Liver (tissue), 3 donors: ENCODE results near the gene MPST.

Source experiments
- CTCF ChIP-seq: fragments of 150-350 bp; IDR thresholded peaks from 2 replicates; pipeline ENCODE4 v1.5.1; 2017; ENCODE audit warnings: improper control_type of control experiment, low read depth, low read length; ENCODE audit not compliant: missing input control
- MAX ChIP-seq: IDR thresholded peaks from 2 replicates; pipeline ENCODE4 v1.6.1; 2016; ENCODE audit warnings: antibody characterized with exemption
- RAD21 ChIP-seq, 2 donors: IDR thresholded peaks; 2 replicates each; pipeline ENCODE4 v1.6.1; 2016; ENCODE audit warnings: antibody characterized with exemption in 2 of 2, mild to moderate bottlenecking in 2 of 2
- SP1 ChIP-seq: IDR thresholded peaks from 2 replicates; pipeline ENCODE4 v1.6.1; 2018; ENCODE audit warnings: antibody characterized with exemption, mild to moderate bottlenecking
- YY1 ChIP-seq: IDR thresholded peaks from 2 replicates; pipeline ENCODE4 v1.6.1; 2016; ENCODE audit warnings: antibody characterized with exemption, mild to moderate bottlenecking
- ZBTB33 ChIP-seq: IDR thresholded peaks from 2 replicates; pipeline ENCODE4 v1.6.1; 2016; ENCODE audit warnings: antibody characterized with exemption
- donor health status: healthy.
- donor health status: healthy.

GRCh38 chr22:37027556-37027955, 8.0 kb downstream of the MPST start:
- no peak for TF ChIP-seq ZBTB33
- no peak for TF ChIP-seq CTCF
- no peak for TF ChIP-seq MAX
- no peak for TF ChIP-seq SP1
- no peak for TF ChIP-seq RAD21 (IDR thresholded peaks at IDR 0.05)
- no peak for TF ChIP-seq YY1
